K562 (cell line): ENCODE data around the gene ANXA7. TPM values are rescaled to one million over a fixed set of nuclear protein-coding genes. Genes with fewer than 3 reads are reported as not detected.

Source experiments
- ATAC-seq: fragments of 200-7000 bp; cut with Tn5 transposase; 3 replicates; pipeline ENCODE4 v1.9.1; 2020; ENCODE audit warnings: moderate library complexity
- BruUV-seq: library from RNA; stranded (reverse); fragments of 400-500 nt; replicated peaks from 2 replicates; lab custom pipeline; 2021; lab: Mats Ljungman, UMichigan
- CTCF ChIA-PET: fragments of 300-600 bp; formaldehyde crosslinking; extraction: SDS; loops from one replicate; lab custom pipeline; 2021; ENCODE audit warnings: low intra/inter-chr PET ratio; lab: Yijun Ruan, JAX
- POLR2A ChIA-PET: fragments of 300-600, 350-650 bp; sonication (Branson Sonifier 250); formaldehyde crosslinking; extraction: SDS; loops from one replicate; lab custom pipeline; 2021; ENCODE audit warnings: antibody characterized with exemption, inconsistent platforms; lab: Yijun Ruan, JAX
- DNase-seq, 4 experiments: peaks; one replicate each; pipeline versions ENCODE4 v3.0.0 to v3.0.0-alpha.2; 2011 to 2018; ENCODE audit warnings: low spot score in 3 of 4, mixed read lengths in 3 of 4; ENCODE audit errors: extremely low read depth in 1 of 4
- FAIRE-seq: peaks from 2 replicates; lab custom pipeline; 2011; peaks lifted over from hg19 to GRCh38; lab: Jason Lieb, UNC
- H2AFZ ChIP-seq: 2 replicates; pipeline ENCODE4 v1.6.0; 2011; ENCODE audit warnings: low read depth, low read length, control low read depth, inconsistent platforms
- H3K27ac ChIP-seq: fragments of 200-600 bp; 3 replicates; pipeline ENCODE4 v1.8.0; 2011; ENCODE audit warnings: low read depth, mild to moderate bottlenecking, control low read depth, inconsistent platforms, low read length, moderate library complexity, mixed read lengths; ENCODE audit errors: extremely low read depth
- H3K27me3 ChIP-seq, 2 experiments: fragments of 300-600 bp in 1 of 2; 2 replicates in 1 of 2; 3 replicates in 1 of 2; pipeline versions ENCODE4 v1.6.0 to v1.8.0; 2011; ENCODE audit warnings: inconsistent platforms in 2 of 2, low read length in 2 of 2, mild to moderate bottlenecking in 1 of 2, mixed read lengths in 1 of 2, moderate library complexity in 1 of 2; ENCODE audit not compliant: control insufficient read depth in 2 of 2, insufficient read depth in 2 of 2
- H3K36me3 ChIP-seq: fragments of 300-600 bp; 3 replicates; pipeline ENCODE4 v1.8.0; 2011; ENCODE audit warnings: mild to moderate bottlenecking, low read length, inconsistent platforms; ENCODE audit not compliant: control insufficient read depth, insufficient read depth
- H3K4me1 ChIP-seq, 2 experiments: fragments of 200-600 bp in 1 of 2; replicated peaks in 1 of 2; 2 replicates in 1 of 2; 3 replicates in 1 of 2; pipeline versions ENCODE4 v1.5.1 to v1.8.0; 2011; ENCODE audit warnings: inconsistent platforms in 2 of 2, low read length in 2 of 2, mild to moderate bottlenecking in 1 of 2, mixed read lengths in 1 of 2, moderate library complexity in 1 of 2; ENCODE audit not compliant: control insufficient read depth in 2 of 2, insufficient read depth in 2 of 2
- H3K4me2 ChIP-seq: 2 replicates; pipeline ENCODE4 v1.6.1; 2011; ENCODE audit warnings: low read length, control low read depth, inconsistent platforms, mixed read lengths; ENCODE audit not compliant: insufficient read depth
- H3K4me3 ChIP-seq: fragments of 200-600 bp; sonication (generic), shearing (Covaris generic); 2 replicates; pipeline ENCODE4 v1.5.1; 2016; ENCODE audit warnings: control low read depth, inconsistent platforms
- H3K79me2 ChIP-seq: fragments of 200-600 bp; 3 replicates; pipeline ENCODE4 v1.8.0; 2011; ENCODE audit warnings: low read length, inconsistent platforms; ENCODE audit not compliant: control insufficient read depth, insufficient read depth
- H3K9ac ChIP-seq, 2 experiments: 2 replicates each; pipeline versions ENCODE4 v1.6.0 to v1.6.1; 2011; ENCODE audit warnings: low read depth in 2 of 2, low read length in 2 of 2, control low read depth in 1 of 2, inconsistent platforms in 1 of 2, mild to moderate bottlenecking in 1 of 2, mixed read lengths in 1 of 2; ENCODE audit not compliant: insufficient read depth in 1 of 2
- H3K9me1 ChIP-seq: one replicate; pipeline ENCODE4 v1.6.0; 2011; ENCODE audit warnings: inconsistent platforms, mild to moderate bottlenecking, low read length, moderate library complexity; ENCODE audit not compliant: control insufficient read depth, insufficient read depth
- H3K9me3 ChIP-seq: replicated peaks from 2 replicates; pipeline ENCODE4 v1.5.1; 2011; ENCODE audit warnings: low read depth, low read length, inconsistent platforms; ENCODE audit not compliant: control insufficient read depth, insufficient read depth
- H4K20me1 ChIP-seq: replicated peaks from 2 replicates; pipeline ENCODE4 v1.6.1; 2011; ENCODE audit warnings: low read length, inconsistent platforms, mixed read lengths; ENCODE audit not compliant: control insufficient read depth, insufficient read depth
- ARNT ChIP-seq, 2 experiments: fragments of 450-650 bp; IDR thresholded peaks; 2 replicates each; pipeline ENCODE4 v1.6.1; 2016; ENCODE audit warnings: mild to moderate bottlenecking in 1 of 2
- BCOR ChIP-seq: fragments of 450-650 bp; IDR thresholded peaks from 2 replicates; pipeline ENCODE4 v1.6.1; 2016
- CBFA2T3 ChIP-seq: fragments of 450-650 bp; IDR thresholded peaks from 2 replicates; pipeline ENCODE4 v1.6.1; 2017
- CBX1 ChIP-seq: sonication (generic); IDR thresholded peaks from 2 replicates; pipeline ENCODE4 v1.6.1; 2016; ENCODE audit warnings: antibody characterized with exemption, low read depth, mild to moderate bottlenecking
- CTBP1 ChIP-seq: fragments of 450-650 bp; IDR thresholded peaks from 2 replicates; pipeline ENCODE4 v1.6.1; 2016; ENCODE audit warnings: borderline replicate concordance
- CTCFL ChIP-seq: IDR thresholded peaks from 2 replicates; pipeline ENCODE4 v1.6.1; 2011; ENCODE audit warnings: borderline replicate concordance, low read depth, mild to moderate bottlenecking, moderate library complexity, low read length; ENCODE audit not compliant: insufficient read depth, poor library complexity, severe bottlenecking
- E2F5 ChIP-seq: sonication (generic); formaldehyde crosslinking; IDR thresholded peaks from 2 replicates; pipeline ENCODE4 v1.8.0; 2022; ENCODE audit warnings: mild to moderate bottlenecking, missing genetic modification reagents
- FOS ChIP-seq: IDR thresholded peaks from 3 replicates; pipeline ENCODE4 v1.6.1; 2011; ENCODE audit not compliant: insufficient read length; ENCODE audit errors: extremely low read depth
- HDAC1 ChIP-seq, 2 experiments: fragments of 450-650 bp; IDR thresholded peaks; 2 replicates each; pipeline ENCODE4 v1.6.1; 2016 to 2017; ENCODE audit warnings: inconsistent platforms in 1 of 2, mild to moderate bottlenecking in 1 of 2, moderate library complexity in 1 of 2
- HDAC2 ChIP-seq: fragments of 450-650 bp; IDR thresholded peaks from 2 replicates; pipeline ENCODE4 v1.6.1; 2016; ENCODE audit warnings: mild to moderate bottlenecking
- KDM1A ChIP-seq, 2 experiments: fragments of 450-650 bp; IDR thresholded peaks; 2 replicates each; pipeline ENCODE4 v1.6.1; 2016; ENCODE audit warnings: mild to moderate bottlenecking in 2 of 2
- MEF2D ChIP-seq: conservative IDR thresholded peaks from 2 replicates; pipeline ENCODE4 v1.6.1; 2016; ENCODE audit warnings: low read depth, missing genetic modification characterization, missing compliant biosample characterization
- NFRKB ChIP-seq: fragments of 450-650 bp; IDR thresholded peaks from 2 replicates; pipeline ENCODE4 v1.6.1; 2016; ENCODE audit warnings: low read depth
- RBFOX2 ChIP-seq: fragments of 200-400 bp; formaldehyde crosslinking; IDR thresholded peaks from 2 replicates; pipeline ENCODE4 v1.6.1; 2017; ENCODE audit warnings: low read depth, mild to moderate bottlenecking, low read length, moderate library complexity
- RCOR1 ChIP-seq, 2 experiments: IDR thresholded peaks; 2 replicates each; pipeline ENCODE4 v1.6.1; 2012; ENCODE audit warnings: low read depth in 2 of 2, low read length in 2 of 2, borderline replicate concordance in 1 of 2, improper control_type of control experiment in 1 of 2
- SMARCA4 ChIP-seq: fragments of 450-650 bp; IDR thresholded peaks from 2 replicates; pipeline ENCODE4 v1.6.1; 2016
- SPI1 ChIP-seq: IDR thresholded peaks from 2 replicates; pipeline ENCODE4 v1.6.1; 2011; ENCODE audit warnings: low read depth, low read length, control low read depth, borderline replicate concordance
- TAF9B ChIP-seq: fragments of 450-650 bp; IDR thresholded peaks from 2 replicates; pipeline ENCODE4 v1.6.1; 2018; ENCODE audit warnings: mild to moderate bottlenecking; ENCODE audit not compliant: partially characterized antibody
- TCF3 ChIP-seq: sonication (generic); formaldehyde crosslinking; IDR thresholded peaks from 2 replicates; pipeline ENCODE4 v1.4.0; 2020; ENCODE audit warnings: mild to moderate bottlenecking, missing genetic modification reagents
- ZNF217 ChIP-seq: sonication (generic); formaldehyde crosslinking; IDR thresholded peaks from 2 replicates; pipeline ENCODE4 v1.8.0; 2022; ENCODE audit warnings: mild to moderate bottlenecking, missing genetic modification reagents
- ZNF507 ChIP-seq: conservative IDR thresholded peaks from 2 replicates; pipeline ENCODE4 v1.6.1; 2017; ENCODE audit warnings: missing genetic modification characterization, missing compliant biosample characterization
- WGBS: fragments of 100-300 bp; shearing (Covaris generic); methylation state at CpG from one replicate; pipeline ENCODE4 v1.1.6; 2016; ENCODE audit warnings: low coverage, mixed read lengths; ENCODE audit not compliant: insufficient coverage; ENCODE audit errors: missing lambda C conversion rate; 5-methylcytosine and 5-hydroxymethylcytosine counted together
- in situ Hi-C: fragments of 300-500 bp; cut with MboI; formaldehyde crosslinking; loops from 4 replicates; pipeline ENCODE4 v1.15.0; 2018; ENCODE audit warnings: inconsistent platforms, mixed read lengths
- intact Hi-C: fragments of 100-400 bp; cut with micrococcal nuclease; formaldehyde crosslinking; loops from 2 replicates; pipeline ENCODE4 v1.14.2; 2022
- polyA plus RNA-seq, 8 experiments: library from polyadenylated mRNA; depleted of rRNA in 4 of 8; stranded (reverse) in 5 of 8; unstranded in 3 of 8; fragments of >200 nt; fragmentation: Nextera tagmentation in 2 of 8; fragmentation: Illumina TruSeq in 1 of 8; extraction: Ambion mirVana in 2 of 8; extraction: Trizol in 1 of 8; gene quantifications; 2 replicates each; pipeline versions ENCODE4 v1.2.1 to v1.2.3, GENCODE V29; 2011 to 2014; ENCODE audit warnings: inconsistent platforms in 1 of 8, missing spikeins in 1 of 8
- total RNA-seq, 7 experiments: library from RNA; depleted of rRNA in 6 of 7; stranded (reverse); fragments of >200 nt in 6 of 7; fragmentation: Illumina TruSeq in 2 of 7; extraction: Trizol in 2 of 7; gene quantifications; 2 replicates each; pipeline versions ENCODE4 v1.2.1 to v1.2.3, GENCODE V29; 2011 to 2021; ENCODE audit warnings: low replicate concordance in 1 of 7

The ANXA7 gene
- total and polyA plus RNA-seq, 9 of the 15 experiments (the other 6 are each of a cell fraction or from before 2014, with no cell fraction given): 81.6 to 157 (median 122) TPM

- Histone ChIP-seq H3K79me2 (peaks cover 96% of the 10 kb centered on the region), H3K4me2 (no peak overlapping the region), H3K4me3 (no peak overlapping the region), H2AFZ (no peak overlapping the region), H3K4me1 (peaks cover 20 to 29% of the 10 kb centered on the region in 2 experiments), H3K9me1 (no peaks in the 10 kb centered on the region), H3K36me3 (peaks cover 13% of the 10 kb centered on the region; the same call in 2 of the 3 replicates), H3K27me3 (no peaks in the 10 kb centered on the region), H4K20me1 (peaks cover 26% of the 10 kb centered on the region), H3K27ac (no peak overlapping the region), H3K9ac (no peak overlapping the region), H3K9me3 (no peaks in the 10 kb centered on the region)
- 25% methylated on average over 4 of the region's 4 CpGs for WGBS
- TF ChIP-seq CTBP1 (no peak), ARNT (IDR thresholded peaks at IDR 0.05) (no peak), KDM1A (IDR thresholded peaks at IDR 0.05) (peak; percentile 94), TCF3 (peak; percentile 16; the same call in 1 of the 2 replicates), RBFOX2 (no peak), SMARCA4 (0 out of 2 replicates have a peak, but pooled peaks have one; percentile 15), CTCFL (no peak), HDAC2 (peak; percentile 74), MEF2D (tag) (no peak), FOS (no peak), E2F5 (no peak), ZNF507 (tag) (no peak), NFRKB (no peak), HDAC1 (IDR thresholded peaks at IDR 0.05) (peak in 1 of 2 experiments; percentile 77; a peak in 1 of 4 replicates), CBX1 (no peak), CBFA2T3 (peak; percentile 42; the same call in 1 of the 2 replicates), BCOR (no peak), ZNF217 (CRISPR knock-in tag) (no peak), RCOR1 (IDR thresholded peaks at IDR 0.05; ENCODE audit: borderline replicate concordance in 1 of 2, low read depth in 2 of 2, low read length in 2 of 2) (peak; percentile 22 to 64; a peak in 2 of 4 replicates), TAF9B (no peak), SPI1 (peak; percentile 92)
- DNase-seq (no peak), ATAC-seq (no peak), FAIRE-seq (no peak)
- in situ Hi-C loops (no loop called here), intact Hi-C loops (loop anchor here (10.0 kb wide), 1 partner anchor 236 kb away; the partner anchor contains the start of gene MYOZ1)
- POLR2A ChIA-PET: interaction anchor here (0.9 to 1.3 kb wide), 3 partner anchors 55 to 171 kb away, joined by 3 read pairs; partner anchors contain the start of gene DNAJC9
- BruUV-seq: no TSS peak
- CTCF ChIA-PET: no interaction called here
These were observed 4.8 kb downstream of the ANXA7 start for GRCh38 chr10:73408978-73409521.
